ENCODE results near the gene DDX3X.

Gene DDX3X

GRCh38 chrX:41384051-41384705 is 50.2 kb downstream of the DDX3X start:
- Histone ChIP-seq H3K27me3 (ENCODE audit: control insufficient read depth in 1 of 2, insufficient read depth in 1 of 2, low read length in 2 of 2) (peaks cover 0 to 3% of the 10 kb centered on the region in 2 experiments), H2AK5ac (ENCODE audit: low read length, severe bottlenecking) (no peak overlapping the region), H4K8ac (ENCODE audit: low read length) (no peak overlapping the region), H4K91ac (ENCODE audit: low read length) (no peak overlapping the region), H3K4me2 (ENCODE audit: low read length, poor library complexity, severe bottlenecking) (no peak overlapping the region), H2BK15ac (ENCODE audit: low read depth, poor library complexity, severe bottlenecking) (no peak overlapping the region), H3K27ac (ENCODE audit: low read length, poor library complexity, severe bottlenecking) (no peak overlapping the region), H3K36me3 (ENCODE audit: control insufficient read depth in 1 of 2, insufficient read depth in 2 of 2, low read depth in 1 of 2, low read length in 2 of 2) (no peaks in the 10 kb centered on the region), H3K9ac (ENCODE audit: low read length) (no peak overlapping the region), H2BK120ac (ENCODE audit: low read depth, low read length) (peak overlapping the region; percentile 29), H3K14ac (ENCODE audit: low read length in 2 of 2) (no peak overlapping the region), H3K4me3 (ENCODE audit: insufficient read depth in 1 of 2, low read depth in 1 of 2, low read length in 2 of 2) (no peak overlapping the region), H3K9me3 (ENCODE audit: control insufficient read depth, low read length) (no peaks in the 10 kb centered on the region), H3K79me1 (replicated peaks; ENCODE audit: low read length, poor library complexity, severe bottlenecking) (no peaks in the 10 kb centered on the region), H2AFZ (ENCODE audit: low read depth, low read length) (no peak overlapping the region), H2BK12ac (ENCODE audit: low read length in 2 of 2) (peak overlapping the region in 1 of 2 experiments; percentile 71), H3K23ac (ENCODE audit: low read length in 2 of 2) (no peak overlapping the region), H3K18ac (ENCODE audit: low read depth in 1 of 2, low read length in 2 of 2) (peak overlapping the region in 1 of 2 experiments; percentile 57), H3K4ac (ENCODE audit: low read depth in 1 of 2, low read length in 2 of 2) (peak overlapping the region; percentile 64 to 73), H3K4me1 (ENCODE audit: control insufficient read depth, insufficient read depth, low read depth, low read length) (no peaks in the 10 kb centered on the region), H2BK5ac (ENCODE audit: low read depth, low read length, poor library complexity, severe bottlenecking) (no peak overlapping the region)
- WGBS, result 25% methylated on average over 7 of the region's 10 CpGs
- peak; percentile 82 for DNase-seq

DNA sequence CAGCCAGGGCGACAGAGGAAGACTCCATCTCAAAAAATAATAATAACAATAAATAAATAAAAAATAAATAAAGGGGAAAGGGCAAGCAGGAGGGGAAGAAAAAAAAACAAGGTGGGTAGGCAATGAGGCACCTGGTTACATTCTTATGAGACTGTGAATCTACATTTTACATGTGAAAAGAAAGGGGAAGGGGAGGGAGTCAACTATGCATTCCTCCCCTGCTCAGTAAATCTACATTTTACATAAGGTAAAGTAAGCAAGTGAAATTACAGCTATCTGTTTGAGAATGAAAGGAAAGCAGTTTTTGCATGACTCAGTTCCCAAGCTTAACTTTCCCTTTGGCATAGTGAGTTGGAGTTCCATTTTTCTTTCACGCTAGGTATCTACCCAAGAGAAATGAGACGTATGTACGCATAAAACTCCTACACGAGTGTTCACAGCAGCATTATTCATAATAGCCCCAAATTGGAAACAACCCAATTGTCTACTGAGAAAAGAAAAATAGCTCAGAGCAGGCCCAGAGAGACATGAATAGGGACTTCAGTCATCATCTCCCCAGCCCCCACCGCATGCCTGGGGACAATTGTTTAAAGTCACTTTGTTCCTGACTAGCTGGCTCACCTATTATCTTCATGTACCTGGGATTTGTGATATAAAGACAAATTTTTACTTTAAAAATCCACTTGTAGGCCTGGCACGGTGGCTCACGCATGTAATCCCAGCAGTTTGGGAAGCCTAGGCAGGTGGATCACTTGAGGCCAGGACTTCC is 52.4 kb downstream of the DDX3X start:
- no peak overlapping the region for H2BK15ac ChIP-seq (ENCODE audit: low read depth, poor library complexity, severe bottlenecking)
- WGBS, result 95% methylated on average over 6 of the region's 8 CpGs
- H3K18ac ChIP-seq (ENCODE audit: low read depth in 1 of 2, low read length in 2 of 2), result no peak overlapping the region
- H3K9ac ChIP-seq (ENCODE audit: low read length), result no peak overlapping the region
- DNase-seq, result no peak
- H3K23ac ChIP-seq (ENCODE audit: low read length in 2 of 2), result no peak overlapping the region
- no peaks in the 10 kb centered on the region for H3K79me1 ChIP-seq (replicated peaks; ENCODE audit: low read length, poor library complexity, severe bottlenecking)
- H3K9me3 ChIP-seq (ENCODE audit: control insufficient read depth, low read length), result no peaks in the 10 kb centered on the region
- no peak overlapping the region for H3K4ac ChIP-seq (ENCODE audit: low read depth in 1 of 2, low read length in 2 of 2)
- H3K4me1 ChIP-seq (ENCODE audit: control insufficient read depth, insufficient read depth, low read depth, low read length), result no peaks in the 10 kb centered on the region
- H2AFZ ChIP-seq (ENCODE audit: low read depth, low read length), result no peak overlapping the region
- H3K4me3 ChIP-seq (ENCODE audit: insufficient read depth in 1 of 2, low read depth in 1 of 2, low read length in 2 of 2), result no peak overlapping the region
- no peak overlapping the region for H3K27ac ChIP-seq (ENCODE audit: low read length, poor library complexity, severe bottlenecking)
- H3K14ac ChIP-seq (ENCODE audit: low read length in 2 of 2), result no peak overlapping the region
- H2AK5ac ChIP-seq (ENCODE audit: low read length, severe bottlenecking), result no peak overlapping the region
- H2BK120ac ChIP-seq (ENCODE audit: low read depth, low read length), result no peak overlapping the region
- H2BK12ac ChIP-seq (ENCODE audit: low read length in 2 of 2), result no peak overlapping the region
- H2BK5ac ChIP-seq (ENCODE audit: low read depth, low read length, poor library complexity, severe bottlenecking), result no peak overlapping the region
- no peak overlapping the region for H4K8ac ChIP-seq (ENCODE audit: low read length)
- no peak overlapping the region for H3K4me2 ChIP-seq (ENCODE audit: low read length, poor library complexity, severe bottlenecking)
- peaks cover 0 to 9% of the 10 kb centered on the region in 2 experiments for H3K27me3 ChIP-seq (ENCODE audit: control insufficient read depth in 1 of 2, insufficient read depth in 1 of 2, low read length in 2 of 2)
- no peaks in the 10 kb centered on the region for H3K36me3 ChIP-seq (ENCODE audit: control insufficient read depth in 1 of 2, insufficient read depth in 2 of 2, low read depth in 1 of 2, low read length in 2 of 2)
- no peak overlapping the region for H4K91ac ChIP-seq (ENCODE audit: low read length)

GRCh38 chrX:41388543-41388942 is 54.6 kb downstream of the DDX3X start:
- Histone ChIP-seq H2BK120ac (ENCODE audit: low read depth, low read length) (no peak overlapping the region), H3K79me1 (replicated peaks; ENCODE audit: low read length, poor library complexity, severe bottlenecking) (no peaks in the 10 kb centered on the region), H2BK5ac (ENCODE audit: low read depth, low read length, poor library complexity, severe bottlenecking) (no peak overlapping the region), H3K18ac (ENCODE audit: low read depth in 1 of 2, low read length in 2 of 2) (no peak overlapping the region), H3K4ac (ENCODE audit: low read depth in 1 of 2, low read length in 2 of 2) (no peak overlapping the region), H2BK12ac (ENCODE audit: low read length in 2 of 2) (no peak overlapping the region), H4K8ac (ENCODE audit: low read length) (no peak overlapping the region), H3K4me2 (ENCODE audit: low read length, poor library complexity, severe bottlenecking) (no peak overlapping the region), H4K91ac (ENCODE audit: low read length) (no peak overlapping the region), H3K14ac (ENCODE audit: low read length in 2 of 2) (no peak overlapping the region), H3K9me3 (ENCODE audit: control insufficient read depth, low read length) (no peaks in the 10 kb centered on the region), H2AFZ (ENCODE audit: low read depth, low read length) (no peak overlapping the region), H3K4me3 (ENCODE audit: insufficient read depth in 1 of 2, low read depth in 1 of 2, low read length in 2 of 2) (no peak overlapping the region), H2BK15ac (ENCODE audit: low read depth, poor library complexity, severe bottlenecking) (no peak overlapping the region), H3K4me1 (ENCODE audit: control insufficient read depth, insufficient read depth, low read depth, low read length) (no peaks in the 10 kb centered on the region), H3K23ac (ENCODE audit: low read length in 2 of 2) (no peak overlapping the region), H3K27me3 (ENCODE audit: control insufficient read depth in 1 of 2, insufficient read depth in 1 of 2, low read length in 2 of 2) (peaks cover 0 to 9% of the 10 kb centered on the region in 2 experiments), H3K9ac (ENCODE audit: low read length) (no peak overlapping the region), H3K36me3 (ENCODE audit: control insufficient read depth in 1 of 2, insufficient read depth in 2 of 2, low read depth in 1 of 2, low read length in 2 of 2) (no peaks in the 10 kb centered on the region), H3K27ac (ENCODE audit: low read length, poor library complexity, severe bottlenecking) (no peak overlapping the region), H2AK5ac (ENCODE audit: low read length, severe bottlenecking) (no peak overlapping the region)
- 80% methylated on average over 6 of the region's 8 CpGs for WGBS
- DNase-seq, result no peak

GRCh38 chrX:41389311-41389888 is 55.4 kb downstream of the DDX3X start:
- Histone ChIP-seq H3K14ac (ENCODE audit: low read length in 2 of 2) (no peak overlapping the region), H3K4me2 (ENCODE audit: low read length, poor library complexity, severe bottlenecking) (no peak overlapping the region), H2BK15ac (ENCODE audit: low read depth, poor library complexity, severe bottlenecking) (no peak overlapping the region), H3K79me1 (replicated peaks; ENCODE audit: low read length, poor library complexity, severe bottlenecking) (no peaks in the 10 kb centered on the region), H2BK120ac (ENCODE audit: low read depth, low read length) (no peak overlapping the region), H3K36me3 (ENCODE audit: control insufficient read depth in 1 of 2, insufficient read depth in 2 of 2, low read depth in 1 of 2, low read length in 2 of 2) (no peaks in the 10 kb centered on the region), H2AFZ (ENCODE audit: low read depth, low read length) (no peak overlapping the region), H2BK12ac (ENCODE audit: low read length in 2 of 2) (no peak overlapping the region), H3K27me3 (ENCODE audit: control insufficient read depth in 1 of 2, insufficient read depth in 1 of 2, low read length in 2 of 2) (peaks cover 0 to 9% of the 10 kb centered on the region in 2 experiments), H3K27ac (ENCODE audit: low read length, poor library complexity, severe bottlenecking) (no peak overlapping the region), H3K4me1 (ENCODE audit: control insufficient read depth, insufficient read depth, low read depth, low read length) (no peaks in the 10 kb centered on the region), H3K18ac (ENCODE audit: low read depth in 1 of 2, low read length in 2 of 2) (no peak overlapping the region), H2BK5ac (ENCODE audit: low read depth, low read length, poor library complexity, severe bottlenecking) (no peak overlapping the region), H3K9ac (ENCODE audit: low read length) (no peak overlapping the region), H4K91ac (ENCODE audit: low read length) (no peak overlapping the region), H3K23ac (ENCODE audit: low read length in 2 of 2) (no peak overlapping the region), H4K8ac (ENCODE audit: low read length) (no peak overlapping the region), H3K4me3 (ENCODE audit: insufficient read depth in 1 of 2, low read depth in 1 of 2, low read length in 2 of 2) (no peak overlapping the region), H2AK5ac (ENCODE audit: low read length, severe bottlenecking) (no peak overlapping the region), H3K9me3 (ENCODE audit: control insufficient read depth, low read length) (no peaks in the 10 kb centered on the region), H3K4ac (ENCODE audit: low read depth in 1 of 2, low read length in 2 of 2) (no peak overlapping the region)
- WGBS, result 88% methylated on average over 6 of the region's 6 CpGs
- no peak for DNase-seq
